DND-41 (cell line): ENCODE results near the gene POU2F3.

Experiments
- ATAC-seq: fragments of 200-7000 bp; cut with Tn5 transposase; 3 replicates; pipeline ENCODE4 v1.9.1; 2021; ENCODE audit warnings: low read depth; ENCODE audit not compliant: insufficient read depth
- DNase-seq: peaks from one replicate; pipeline ENCODE4 v3.0.0-alpha.2; 2020
- H2AFZ ChIP-seq: 2 replicates; pipeline ENCODE4 v1.6.0; 2012; ENCODE audit warnings: low read depth, low read length
- H3K27ac ChIP-seq: 2 replicates; pipeline ENCODE4 v1.5.1; 2012; ENCODE audit warnings: low read length, inconsistent platforms
- H3K27me3 ChIP-seq: fragments of 200-600 bp; sonication (generic); 2 replicates; pipeline ENCODE4 v1.6.0; 2012; ENCODE audit warnings: low read length, mild to moderate bottlenecking, inconsistent platforms; ENCODE audit not compliant: insufficient read depth, poor library complexity
- H3K36me3 ChIP-seq: 2 replicates; pipeline ENCODE4 v1.5.1; 2012; ENCODE audit warnings: low read length, inconsistent platforms; ENCODE audit not compliant: insufficient read depth
- H3K4me1 ChIP-seq: 2 replicates; pipeline ENCODE4 v1.5.1; 2012; ENCODE audit warnings: mild to moderate bottlenecking, low read length; ENCODE audit not compliant: insufficient read depth
- H3K4me2 ChIP-seq: 2 replicates; pipeline ENCODE4 v1.6.0; 2012; ENCODE audit warnings: mild to moderate bottlenecking, moderate library complexity, low read length, inconsistent platforms; ENCODE audit not compliant: insufficient read depth
- H3K4me3 ChIP-seq, 2 experiments: fragments of 200-600 bp in 1 of 2; shearing (Covaris generic) in 1 of 2; 2 replicates each; pipeline ENCODE4 v1.5.1; 2012 to 2016; ENCODE audit warnings: inconsistent platforms in 2 of 2, low read length in 2 of 2, mild to moderate bottlenecking in 2 of 2, low read depth in 1 of 2, moderate library complexity in 1 of 2
- H3K79me2 ChIP-seq: 2 replicates; pipeline ENCODE4 v1.6.0; 2012; ENCODE audit warnings: low read length, inconsistent platforms; ENCODE audit not compliant: insufficient read depth
- H3K9ac ChIP-seq: 2 replicates; pipeline ENCODE4 v1.6.0; 2012; ENCODE audit warnings: low read depth, mild to moderate bottlenecking, inconsistent platforms, low read length, moderate library complexity
- H3K9me3 ChIP-seq: 2 replicates; pipeline ENCODE4 v1.5.1; 2012; ENCODE audit warnings: low read length, moderate library complexity, mild to moderate bottlenecking, inconsistent platforms; ENCODE audit not compliant: insufficient read depth, severe bottlenecking
- H4K20me1 ChIP-seq: 2 replicates; pipeline ENCODE4 v1.6.0; 2012; ENCODE audit warnings: low read length; ENCODE audit not compliant: insufficient read depth
- EZH2 ChIP-seq: IDR thresholded peaks from 3 replicates; pipeline ENCODE4 v1.6.1; 2012; ENCODE audit warnings: borderline replicate concordance, low read depth, mild to moderate bottlenecking, moderate library complexity, low read length, inconsistent platforms; ENCODE audit not compliant: severe bottlenecking
- TF ChIP-seq, protein P1 (sequence below): IDR thresholded peaks from 2 replicates; pipeline ENCODE4 v1.5.1; 2012; ENCODE audit warnings: borderline replicate concordance, low read length, moderate library complexity, mild to moderate bottlenecking; ENCODE audit not compliant: poor library complexity, severe bottlenecking; ENCODE audit errors: extremely low read depth

POU2F3 gene

DNA sequence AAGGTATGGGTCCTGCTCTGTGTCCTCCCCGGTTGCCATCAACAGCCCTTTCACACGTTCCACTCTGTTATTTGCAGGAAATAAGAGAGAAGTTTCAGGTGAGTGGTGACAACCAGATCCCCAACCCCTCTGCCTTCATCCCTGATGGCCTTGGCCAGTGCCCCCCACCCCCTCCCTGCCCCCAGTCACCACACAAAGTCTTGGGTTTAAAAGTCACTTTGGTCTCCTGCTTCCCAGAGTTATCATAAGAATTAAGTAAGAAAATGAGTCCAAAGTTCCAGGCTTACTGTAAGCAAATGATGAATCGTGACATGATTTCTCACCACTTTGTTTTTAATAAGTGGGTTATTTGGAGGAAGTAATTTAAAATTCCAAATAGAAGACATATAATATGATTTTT lies 38.3 kb upstream of the POU2F3 start:
- H3K27me3 ChIP-seq: peaks cover 13% of the 10 kb centered on the region
- no peaks in the 10 kb centered on the region for H3K4me1 ChIP-seq
- H3K27ac ChIP-seq: no peak overlapping the region
- DNase-seq: no peak
- no peaks in the 10 kb centered on the region for H4K20me1 ChIP-seq
- no peak overlapping the region for H3K9ac ChIP-seq
- H2AFZ ChIP-seq: no peak overlapping the region
- H3K4me2 ChIP-seq: no peak overlapping the region
- H3K9me3 ChIP-seq: no peaks in the 10 kb centered on the region
- H3K79me2 ChIP-seq: no peaks in the 10 kb centered on the region
- H3K4me3 ChIP-seq: no peak overlapping the region
- no peaks in the 10 kb centered on the region for H3K36me3 ChIP-seq
- no peak for ATAC-seq
- TF ChIP-seq EZH2: no peak
- TF ChIP-seq, protein P1, sequence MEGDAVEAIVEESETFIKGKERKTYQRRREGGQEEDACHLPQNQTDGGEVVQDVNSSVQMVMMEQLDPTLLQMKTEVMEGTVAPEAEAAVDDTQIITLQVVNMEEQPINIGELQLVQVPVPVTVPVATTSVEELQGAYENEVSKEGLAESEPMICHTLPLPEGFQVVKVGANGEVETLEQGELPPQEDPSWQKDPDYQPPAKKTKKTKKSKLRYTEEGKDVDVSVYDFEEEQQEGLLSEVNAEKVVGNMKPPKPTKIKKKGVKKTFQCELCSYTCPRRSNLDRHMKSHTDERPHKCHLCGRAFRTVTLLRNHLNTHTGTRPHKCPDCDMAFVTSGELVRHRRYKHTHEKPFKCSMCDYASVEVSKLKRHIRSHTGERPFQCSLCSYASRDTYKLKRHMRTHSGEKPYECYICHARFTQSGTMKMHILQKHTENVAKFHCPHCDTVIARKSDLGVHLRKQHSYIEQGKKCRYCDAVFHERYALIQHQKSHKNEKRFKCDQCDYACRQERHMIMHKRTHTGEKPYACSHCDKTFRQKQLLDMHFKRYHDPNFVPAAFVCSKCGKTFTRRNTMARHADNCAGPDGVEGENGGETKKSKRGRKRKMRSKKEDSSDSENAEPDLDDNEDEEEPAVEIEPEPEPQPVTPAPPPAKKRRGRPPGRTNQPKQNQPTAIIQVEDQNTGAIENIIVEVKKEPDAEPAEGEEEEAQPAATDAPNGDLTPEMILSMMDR: no peak

DNA sequence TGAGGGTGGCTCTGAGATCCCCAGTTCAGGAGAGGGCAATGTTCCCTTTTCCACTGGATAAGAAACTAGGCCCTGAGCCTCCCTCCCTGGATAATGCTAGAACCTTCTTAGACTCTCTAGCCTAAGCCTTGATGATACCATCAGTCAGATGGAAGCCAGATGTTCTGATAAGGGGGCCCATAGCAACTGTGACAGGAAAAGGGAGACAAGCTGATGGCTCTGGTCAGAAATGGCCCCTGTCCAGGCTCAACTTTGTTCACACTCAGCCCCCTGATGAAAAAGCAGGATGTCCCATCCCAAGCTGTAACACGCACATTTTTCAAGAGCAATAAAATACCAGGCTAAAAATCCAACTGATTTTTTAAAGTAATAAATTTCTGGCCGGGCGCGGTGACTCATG lies 36.3 kb upstream of the POU2F3 start:
- ATAC-seq (no peak), DNase-seq (no peak)
- Histone ChIP-seq H3K4me2 (no peak overlapping the region), H3K36me3 (no peaks in the 10 kb centered on the region), H3K9ac (no peak overlapping the region), H3K9me3 (no peaks in the 10 kb centered on the region), H2AFZ (no peak overlapping the region), H4K20me1 (no peaks in the 10 kb centered on the region), H3K27ac (no peak overlapping the region), H3K27me3 (peaks cover 19% of the 10 kb centered on the region), H3K79me2 (no peaks in the 10 kb centered on the region), H3K4me3 (no peak overlapping the region), H3K4me1 (no peaks in the 10 kb centered on the region)
- no peak for TF ChIP-seq EZH2
- TF ChIP-seq, protein P1: no peak

DNA sequence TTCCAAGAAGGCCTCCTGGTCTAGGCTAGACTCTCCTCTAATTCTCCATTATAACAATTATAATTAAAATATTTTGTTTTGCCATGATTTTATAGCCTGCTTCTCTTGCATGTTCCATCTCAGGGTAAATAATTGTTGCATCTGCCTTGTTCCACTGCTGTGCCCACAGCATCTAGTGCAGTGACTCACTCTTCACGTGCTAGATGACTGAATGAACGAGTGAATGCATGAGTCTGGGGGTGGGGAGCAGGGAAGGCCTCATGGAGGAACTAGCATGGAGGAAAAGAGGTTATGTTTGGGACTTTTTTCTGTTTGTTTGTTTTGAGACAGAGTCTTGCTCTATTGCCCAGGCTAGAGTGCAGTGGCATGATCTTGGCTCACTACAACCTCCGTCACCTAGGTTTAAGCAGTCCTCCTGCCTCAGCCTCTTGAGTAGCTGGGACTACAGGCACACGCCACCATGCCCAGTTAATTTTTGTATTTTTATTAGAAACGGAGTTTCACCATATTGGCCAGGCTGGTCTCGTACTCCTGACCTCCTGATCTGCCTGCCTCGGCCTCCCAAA lies 34.3 kb upstream of the POU2F3 start:
- no peaks in the 10 kb centered on the region for H3K9me3 ChIP-seq
- no peaks in the 10 kb centered on the region for H4K20me1 ChIP-seq
- H3K4me1 ChIP-seq: peaks cover 8% of the 10 kb centered on the region
- ATAC-seq: no peak
- H3K27me3 ChIP-seq: peaks cover 26% of the 10 kb centered on the region
- no peak overlapping the region for H3K27ac ChIP-seq
- no peak for DNase-seq
- TF ChIP-seq, protein P1: no peak
- TF ChIP-seq EZH2: no peak
- H3K9ac ChIP-seq: no peak overlapping the region
- no peak overlapping the region for H3K4me3 ChIP-seq
- H3K79me2 ChIP-seq: no peaks in the 10 kb centered on the region
- no peaks in the 10 kb centered on the region for H3K36me3 ChIP-seq
- H3K4me2 ChIP-seq: no peak overlapping the region
- H2AFZ ChIP-seq: no peak overlapping the region

DNA sequence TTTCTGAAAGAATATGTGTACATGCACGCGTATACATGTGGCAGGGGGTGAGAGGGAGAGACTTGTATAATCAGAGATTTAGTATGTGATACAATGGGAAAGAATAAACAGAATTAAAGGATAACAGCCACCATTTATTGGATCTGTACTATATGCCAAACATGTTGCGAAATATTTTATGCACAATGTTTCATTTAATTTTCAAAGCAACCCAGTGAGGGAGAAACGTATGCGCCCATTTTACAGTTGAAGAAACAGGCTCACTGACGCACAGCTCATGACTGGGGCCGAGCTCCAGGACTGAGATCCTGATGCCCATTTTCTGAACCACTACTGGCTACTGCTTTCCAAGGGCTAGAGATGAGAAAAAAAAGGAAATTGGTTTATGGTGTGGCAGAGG lies 32.4 kb upstream of the POU2F3 start:
- Histone ChIP-seq H2AFZ (no peak overlapping the region), H3K9me3 (no peaks in the 10 kb centered on the region), H3K4me1 (peaks cover 22% of the 10 kb centered on the region), H3K79me2 (no peaks in the 10 kb centered on the region), H4K20me1 (no peaks in the 10 kb centered on the region), H3K9ac (no peak overlapping the region), H3K36me3 (no peaks in the 10 kb centered on the region), H3K4me2 (no peak overlapping the region), H3K27ac (no peak overlapping the region), H3K27me3 (peaks cover 28% of the 10 kb centered on the region), H3K4me3 (no peak overlapping the region)
- DNase-seq (no peak), ATAC-seq (no peak)
- TF ChIP-seq, protein P1: no peak
- TF ChIP-seq EZH2: no peak
